Fibroblast of pulmonary artery (primary cell): ENCODE measurements around the gene RGS16.

Experiments
- DNase-seq: peaks from one replicate; pipeline ENCODE4 v3.0.0-alpha.2; 2010; ENCODE audit warnings: low read depth
- H3K4me3 ChIP-seq: replicated peaks from 2 replicates; pipeline ENCODE4 v1.5.1; 2011; ENCODE audit warnings: low read depth, mild to moderate bottlenecking, control low read depth, low read length, moderate library complexity
- CTCF ChIP-seq: IDR thresholded peaks from 2 replicates; pipeline ENCODE4 v1.5.1; 2011; ENCODE audit warnings: mild to moderate bottlenecking, control low read depth, low read length, inconsistent platforms; ENCODE audit errors: missing control alignments

RGS16 gene

GRCh38 chr1:182617734-182618351 is 13.7 kb upstream of the RGS16 start:
- no peak for TF ChIP-seq CTCF
- DNase-seq = peak; percentile 29
- no peak overlapping the region for H3K4me3 ChIP-seq

GRCh38 chr1:182617014-182617429 is 12.8 kb upstream of the RGS16 start:
- no peak for DNase-seq
- TF ChIP-seq CTCF = no peak
- H3K4me3 ChIP-seq = no peak overlapping the region

- TF ChIP-seq CTCF = no peak
- no peak overlapping the region for H3K4me3 ChIP-seq
- peak; percentile 68 for DNase-seq
These were observed 12.2 kb upstream of the RGS16 start for GRCh38 chr1:182616130-182617013.

- no peak for TF ChIP-seq CTCF
- H3K4me3 ChIP-seq = peak overlapping the region; percentile 52
- DNase-seq = peak; percentile 36
These were observed 11.4 kb upstream of the RGS16 start for GRCh38 chr1:182615468-182616129.

GRCh38 chr1:182614796-182615454 is 10.7 kb upstream of the RGS16 start:
- peak; percentile 85 for DNase-seq
- no peak for TF ChIP-seq CTCF
- H3K4me3 ChIP-seq = peak overlapping the region; percentile 52

GRCh38 chr1:182611787-182612186 is 7.6 kb upstream of the RGS16 start:
- H3K4me3 ChIP-seq = no peak overlapping the region
- TF ChIP-seq CTCF = no peak
- no peak for DNase-seq
